DOHH2 (cell line): ENCODE results near the gene MIAT.

Experiments
- EZH2phosphoT487 ChIP-seq: fragments of 200-600 bp; sonication (generic); IDR thresholded peaks from 2 replicates; pipeline ENCODE4 v1.6.1; 2017; ENCODE audit warnings: borderline replicate concordance, mild to moderate bottlenecking, antibody characterized with exemption, low read length, moderate library complexity, mixed read lengths
- TF ChIP-seq, protein P1 (sequence below): fragments of 200-600 bp; sonication (generic); IDR thresholded peaks from one replicate; pipeline ENCODE4 v1.5.1; 2014; ENCODE audit warnings: antibody characterized with exemption, mild to moderate bottlenecking, low read depth, low read length; ENCODE audit not compliant: poor library complexity, severe bottlenecking

DNA sequence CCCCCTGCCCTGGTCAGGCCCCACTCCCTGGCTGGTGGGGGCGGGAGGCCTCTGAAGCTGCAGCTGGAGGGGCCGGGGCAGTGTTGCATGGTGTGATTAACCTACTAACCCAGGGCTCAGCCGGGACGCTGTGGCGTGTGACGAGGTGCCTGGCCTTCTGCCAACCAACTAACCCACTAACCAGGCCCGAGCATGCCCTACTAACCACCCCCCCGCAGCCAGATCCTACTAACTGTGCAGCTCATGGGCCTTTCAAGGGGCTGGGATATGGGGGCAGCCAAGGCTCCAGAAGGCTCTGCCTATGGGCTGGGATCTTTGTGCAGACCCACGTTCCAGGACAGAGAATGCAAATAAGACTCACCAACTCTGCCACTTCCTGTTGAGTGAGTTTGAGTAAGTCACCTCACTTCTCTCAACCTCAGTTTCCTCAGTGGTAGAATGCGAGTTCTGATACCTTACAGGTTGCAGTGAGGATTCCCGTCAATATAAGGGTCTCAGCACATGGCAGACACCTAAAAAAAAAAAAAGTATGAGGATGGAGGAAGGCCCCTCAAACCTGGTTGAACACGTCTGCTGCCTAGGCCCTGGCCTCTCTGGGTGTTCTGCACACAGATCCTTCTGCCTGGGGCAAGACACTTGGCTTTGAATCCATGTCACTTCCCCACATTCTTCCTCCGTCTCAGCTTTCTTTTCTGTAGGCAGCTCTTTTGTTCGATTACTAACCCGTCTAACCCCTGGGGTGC is 14.1 kb downstream of the MIAT start:
- TF ChIP-seq, protein P1, sequence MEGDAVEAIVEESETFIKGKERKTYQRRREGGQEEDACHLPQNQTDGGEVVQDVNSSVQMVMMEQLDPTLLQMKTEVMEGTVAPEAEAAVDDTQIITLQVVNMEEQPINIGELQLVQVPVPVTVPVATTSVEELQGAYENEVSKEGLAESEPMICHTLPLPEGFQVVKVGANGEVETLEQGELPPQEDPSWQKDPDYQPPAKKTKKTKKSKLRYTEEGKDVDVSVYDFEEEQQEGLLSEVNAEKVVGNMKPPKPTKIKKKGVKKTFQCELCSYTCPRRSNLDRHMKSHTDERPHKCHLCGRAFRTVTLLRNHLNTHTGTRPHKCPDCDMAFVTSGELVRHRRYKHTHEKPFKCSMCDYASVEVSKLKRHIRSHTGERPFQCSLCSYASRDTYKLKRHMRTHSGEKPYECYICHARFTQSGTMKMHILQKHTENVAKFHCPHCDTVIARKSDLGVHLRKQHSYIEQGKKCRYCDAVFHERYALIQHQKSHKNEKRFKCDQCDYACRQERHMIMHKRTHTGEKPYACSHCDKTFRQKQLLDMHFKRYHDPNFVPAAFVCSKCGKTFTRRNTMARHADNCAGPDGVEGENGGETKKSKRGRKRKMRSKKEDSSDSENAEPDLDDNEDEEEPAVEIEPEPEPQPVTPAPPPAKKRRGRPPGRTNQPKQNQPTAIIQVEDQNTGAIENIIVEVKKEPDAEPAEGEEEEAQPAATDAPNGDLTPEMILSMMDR = no peak
- no peak for TF ChIP-seq EZH2phosphoT487
